GM18499 (cell line): ENCODE results near the gene STX16.

Experiments used
- ATAC-seq: cut with Tn5 transposase; IDR thresholded peaks from one replicate; pipeline ENCODE4 v1.9.1; 2021; ENCODE audit warnings: moderate number of reproducible peaks; ENCODE audit not compliant: insufficient read depth, unreplicated experiment

STX16 gene

GRCh38 chr20:58706975-58707681, 56.0 kb downstream of the STX16 start:
- no peak for ATAC-seq

GRCh38 chr20:58707770-58708169, 56.7 kb downstream of the STX16 start:
- no peak for ATAC-seq

- ATAC-seq, result no peak
These were observed 57.3 kb downstream of the STX16 start for GRCh38 chr20:58708246-58708931.

GRCh38 chr20:58709013-58709702, 58.1 kb downstream of the STX16 start:
- no peak for ATAC-seq

DNA sequence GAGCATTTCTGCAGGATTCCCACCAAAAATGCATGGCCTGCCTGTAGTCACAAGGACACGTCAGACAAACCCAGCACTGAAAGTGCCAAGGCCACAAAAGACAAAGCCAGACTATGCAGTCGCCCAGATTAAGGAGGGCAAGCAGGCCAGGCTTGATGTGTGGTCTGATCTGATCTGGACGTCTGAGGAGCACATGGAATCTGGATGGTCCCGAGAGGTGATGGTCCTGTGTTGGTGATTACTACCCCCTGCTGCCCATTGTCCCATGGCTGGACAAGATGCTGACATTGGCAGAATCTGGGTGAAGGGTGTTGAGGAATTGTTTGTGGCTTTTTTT, 58.6 kb downstream of the STX16 start:
- ATAC-seq, result no peak

GRCh38 chr20:58710481-58711265, 59.6 kb downstream of the STX16 start:
- no peak for ATAC-seq

DNA sequence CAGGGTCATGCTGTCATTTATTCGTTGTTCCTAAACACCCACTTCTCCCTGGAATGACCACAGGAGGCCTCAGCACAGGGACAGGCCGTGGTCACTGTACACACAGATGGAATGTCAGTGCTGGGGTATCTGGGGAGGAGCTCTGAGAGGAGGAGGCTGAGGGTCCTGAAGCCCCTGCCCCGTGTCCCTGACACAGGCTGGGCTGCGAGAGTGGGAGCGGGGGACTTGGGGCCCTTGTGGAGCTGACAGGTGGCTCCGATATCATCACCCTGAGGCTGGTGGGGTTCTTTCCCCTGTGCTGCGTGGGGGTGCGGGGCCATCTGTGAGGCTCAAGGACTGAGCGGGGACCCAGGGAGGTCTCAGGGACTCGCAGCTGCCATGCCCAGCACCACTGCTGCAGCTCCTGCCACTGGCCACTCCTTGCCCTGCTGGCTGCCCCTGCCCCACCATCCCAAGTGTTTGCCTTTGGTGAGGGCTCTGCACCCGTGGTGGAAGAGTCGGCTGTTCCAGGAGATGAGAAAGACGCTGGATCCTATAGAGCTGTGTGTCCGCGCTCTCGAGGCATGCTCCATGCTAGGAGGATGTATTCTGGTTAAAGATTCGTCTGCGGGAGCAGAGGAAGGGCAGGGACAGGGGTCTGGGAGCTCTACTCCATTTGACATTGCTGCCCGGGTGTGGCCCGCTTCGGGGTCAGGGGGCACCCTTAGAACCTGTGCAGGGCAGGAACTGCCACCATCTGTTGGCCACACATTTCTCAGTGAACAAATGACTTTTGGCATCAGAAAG, 60.4 kb downstream of the STX16 start:
- no peak for ATAC-seq

DNA sequence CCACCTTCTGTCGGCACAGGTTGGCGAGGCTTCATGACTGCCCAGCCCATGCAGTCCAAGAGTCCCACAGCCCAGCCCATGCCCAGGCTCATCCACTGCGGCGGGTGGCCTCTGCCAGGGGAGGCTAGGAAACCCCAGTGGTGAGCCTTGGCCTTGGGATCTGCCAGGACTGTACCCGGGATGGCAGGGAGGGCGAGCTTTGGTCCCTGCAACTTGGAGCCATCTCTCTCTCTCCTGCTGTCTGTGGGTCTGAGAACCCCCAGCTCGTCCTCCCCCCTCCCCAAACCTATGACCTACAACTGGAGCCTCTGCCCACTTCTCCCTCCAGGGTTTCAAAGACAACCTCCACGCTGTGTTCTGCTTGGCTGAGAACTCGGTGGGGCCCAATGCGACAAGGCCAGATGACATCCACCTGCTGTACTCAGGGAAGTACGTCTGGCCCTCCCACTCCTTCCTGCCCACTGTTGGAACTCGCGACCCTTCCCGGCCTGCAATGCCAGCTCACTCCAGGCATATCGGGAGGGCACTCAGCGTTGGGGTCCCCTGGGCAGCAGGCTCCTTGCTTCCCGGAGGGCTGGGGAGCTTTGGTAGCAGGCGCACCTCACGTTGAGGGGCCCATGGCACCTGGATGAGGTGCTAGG, 61.2 kb downstream of the STX16 start:
- no peak for ATAC-seq

DNA sequence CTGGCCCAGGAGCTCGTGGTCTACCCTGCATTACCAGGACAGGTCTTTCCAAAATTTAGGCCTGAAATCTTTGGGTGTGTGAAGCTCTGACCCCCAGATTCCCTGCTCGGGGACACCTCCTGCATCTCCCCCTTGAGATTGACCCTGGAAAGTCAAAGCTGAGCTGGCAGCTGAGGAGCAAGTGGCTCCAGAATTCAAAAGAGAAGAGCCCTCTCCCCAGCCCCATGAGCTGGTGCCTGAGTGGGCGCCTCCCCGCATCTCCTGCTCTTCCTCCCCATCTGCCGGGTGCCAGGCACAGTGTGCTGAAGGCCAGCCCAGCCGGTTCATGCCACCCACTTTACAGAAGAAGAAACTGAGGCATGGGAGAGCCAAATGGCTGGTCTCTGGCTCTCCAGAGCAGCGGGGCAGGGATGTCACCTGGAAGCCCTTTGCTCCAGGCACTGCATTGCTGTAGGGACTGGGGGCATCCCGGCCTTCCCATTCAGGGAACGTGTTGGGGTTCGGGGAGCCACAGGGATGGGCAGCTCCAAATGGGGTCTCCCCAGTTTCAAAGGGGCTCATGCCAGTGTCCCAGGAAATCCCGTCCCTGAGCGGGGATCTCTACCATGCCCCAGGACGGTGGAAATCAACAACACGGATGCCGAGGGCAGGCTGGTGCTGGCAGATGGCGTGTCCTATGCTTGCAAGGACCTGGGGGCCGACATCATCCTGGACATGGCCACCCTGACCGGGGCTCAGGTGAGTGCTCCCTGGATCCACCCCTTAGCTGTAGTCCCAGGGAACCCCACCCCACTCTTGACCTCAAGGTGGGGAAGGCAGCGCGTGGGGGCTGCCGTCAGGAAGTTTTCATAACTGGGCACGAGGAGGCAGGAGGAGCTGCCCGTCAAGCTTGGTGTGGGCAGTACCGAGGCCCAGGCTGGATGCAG, 62.0 kb downstream of the STX16 start:
- ATAC-seq, result no peak

- no peak for ATAC-seq
These were observed 62.8 kb downstream of the STX16 start for GRCh38 chr20:58713801-58714339.

GRCh38 chr20:58714340-58714922, 63.3 kb downstream of the STX16 start:
- no peak for ATAC-seq

DNA sequence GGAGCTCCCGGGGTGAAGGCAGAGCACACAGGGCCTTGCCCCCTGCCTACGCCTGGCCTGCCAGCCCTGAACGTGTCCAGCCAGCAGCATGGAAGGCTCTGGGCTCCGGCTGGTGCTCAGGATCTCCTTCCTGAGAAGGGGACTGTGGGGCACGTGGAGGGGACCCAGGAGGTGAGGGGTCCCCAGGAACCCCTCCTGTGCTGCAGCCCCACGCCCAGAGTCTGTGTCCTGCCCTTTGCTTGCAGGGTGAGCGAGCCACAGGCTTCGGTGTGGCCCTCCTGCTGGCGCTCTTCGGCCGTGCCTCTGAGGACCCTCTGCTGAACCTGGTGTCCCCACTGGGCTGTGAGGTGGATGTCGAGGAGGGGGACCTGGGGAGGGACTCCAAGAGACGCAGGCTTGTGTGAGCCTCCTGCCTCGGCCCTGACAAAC, 63.9 kb downstream of the STX16 start:
- no peak for ATAC-seq

DNA sequence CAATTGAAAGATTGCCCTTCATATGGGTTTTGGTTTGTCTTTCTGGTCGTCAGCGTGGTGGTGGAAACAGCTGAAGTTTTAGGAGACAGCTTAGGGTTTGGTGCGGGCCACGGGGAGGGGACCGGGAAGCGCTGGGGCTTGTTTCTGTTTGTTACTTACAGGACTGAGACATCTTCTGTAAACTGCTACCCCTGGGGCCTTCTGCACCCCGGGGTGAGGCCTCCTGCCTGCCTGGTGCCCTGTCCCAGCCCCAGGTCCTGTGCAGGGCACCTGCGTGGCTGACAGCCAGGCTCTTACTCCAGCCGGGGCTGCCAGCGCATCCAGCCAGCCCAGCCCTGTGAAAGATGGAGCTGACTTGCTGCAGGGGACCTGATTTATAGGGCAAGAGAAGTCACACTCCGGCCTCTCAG, 64.3 kb downstream of the STX16 start:
- no peak for ATAC-seq

- ATAC-seq, result no peak
These were observed 64.9 kb downstream of the STX16 start for GRCh38 chr20:58715801-58716475.

DNA sequence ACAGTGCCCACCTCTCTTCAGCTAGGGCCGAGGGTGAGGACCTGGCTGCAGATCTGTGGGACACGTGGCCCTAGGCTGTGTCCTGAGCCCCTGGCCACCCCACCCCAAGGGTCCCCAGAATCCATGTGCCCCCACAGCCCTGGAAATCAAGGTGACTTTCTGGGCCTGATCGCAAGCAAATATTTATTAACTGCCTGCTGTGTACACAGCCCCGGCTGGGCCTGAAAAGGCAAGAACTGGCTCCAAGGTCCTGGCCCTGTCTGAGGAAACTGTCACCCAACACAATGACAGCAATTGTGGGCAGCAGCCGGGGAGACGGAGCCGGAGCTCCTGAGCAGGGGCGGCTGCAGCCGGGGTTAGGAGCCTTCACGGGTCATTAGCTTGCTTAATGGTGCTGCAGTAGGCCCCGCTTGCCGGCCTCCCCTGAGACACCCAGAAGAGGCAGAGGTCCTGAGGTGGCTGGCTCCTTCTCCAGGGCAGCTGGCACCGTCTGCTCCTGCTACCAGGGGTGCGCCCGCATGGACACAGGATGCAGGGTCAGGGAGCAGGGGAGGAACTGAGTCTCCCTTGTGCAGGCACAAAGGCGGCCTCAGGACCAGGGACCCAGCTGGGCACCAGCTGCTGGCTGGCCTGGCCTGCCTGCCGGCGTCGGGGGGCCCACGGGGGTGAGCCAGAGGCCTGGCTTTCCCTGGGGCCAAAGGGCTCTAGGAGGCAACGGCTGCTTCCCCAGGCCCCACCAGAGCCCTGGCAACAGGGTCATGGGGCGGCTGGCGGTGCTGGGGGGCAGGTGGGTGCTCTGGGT, 65.6 kb downstream of the STX16 start:
- no peak for ATAC-seq

- no peak for ATAC-seq
These were observed 66.4 kb downstream of the STX16 start for GRCh38 chr20:58717278-58718091.
